Dermis microvascular lymphatic vessel endothelial cell (primary cell): ENCODE results near the gene DENND5B. TPM values are rescaled to one million over a fixed set of nuclear protein-coding genes. Genes with fewer than 3 reads are reported as not detected.
"Not testable (repeated sequence)": the region's sequence is repeated elsewhere in the genome, so short reads cannot be mapped to it uniquely, and the experiment has no call there.

Experiments
- DNase-seq, 2 donors: peaks; one replicate each; pipeline versions ENCODE4 v3.0.0 to v3.0.0-alpha.2; 2010; ENCODE audit warnings: low read depth in 2 of 2
- total RNA-seq: library from RNA; depleted of rRNA; stranded (reverse); fragments of >200 nt; gene quantifications from 2 replicates; pipeline ENCODE4 v1.2.1, GENCODE V29; 2014

Gene DENND5B
- total RNA-seq: 5.9 and 8.9 TPM in 2 replicates

GRCh38 chr12:31590642-31591379, at the start of gene DENND5B:
DENND5B (minus strand) TSS chr12:31591136; CDS start chr12:31590832, 304 bp downstream.
- DNase-seq: peak in 1 of 2 donors; percentile 84

GRCh38 chr12:31634620-31635019, 43.7 kb upstream of the DENND5B start:
- DNase-seq: no peak

GRCh38 chr12:31633464-31633863, 42.5 kb upstream of the DENND5B start:
- DNase-seq: no peak

GRCh38 chr12:31631809-31632208, 40.9 kb upstream of the DENND5B start:
- DNase-seq: no peak

- DNase-seq: no peak
Measured at GRCh38 chr12:31631023-31631724, 40.2 kb upstream of the DENND5B start.

- DNase-seq: peak in 1 of 2 donors; percentile 49
Measured at GRCh38 chr12:31629756-31630732, 39.1 kb upstream of the DENND5B start.

- no peak for DNase-seq
Measured at GRCh38 chr12:31627456-31628054, 36.6 kb upstream of the DENND5B start.

- no peak for DNase-seq
Measured at GRCh38 chr12:31626270-31626995, 35.5 kb upstream of the DENND5B start.

GRCh38 chr12:31622038-31622437, 31.1 kb upstream of the DENND5B start:
- no peak for DNase-seq

GRCh38 chr12:31620311-31620710, 29.4 kb upstream of the DENND5B start:
- DNase-seq: no peak

- DNase-seq: no peak
Measured at GRCh38 chr12:31618228-31619025, 27.5 kb upstream of the DENND5B start.

- DNase-seq: no peak
Measured at GRCh38 chr12:31612819-31613218, 21.9 kb upstream of the DENND5B start.

GRCh38 chr12:31608299-31608698, 17.4 kb upstream of the DENND5B start:
- DNase-seq: not testable (repeated sequence)

- DNase-seq: no peak
Measured at GRCh38 chr12:31605531-31605930, 14.6 kb upstream of the DENND5B start.

- no peak for DNase-seq
Measured at GRCh38 chr12:31603546-31604009, 12.6 kb upstream of the DENND5B start.

GRCh38 chr12:31600750-31601149, 9.8 kb upstream of the DENND5B start:
- DNase-seq: peak in 1 of 2 donors; percentile 68

GRCh38 chr12:31600252-31600651, 9.3 kb upstream of the DENND5B start:
- DNase-seq: peak in 1 of 2 donors; percentile 9

GRCh38 chr12:31599053-31599452, 8.1 kb upstream of the DENND5B start:
- DNase-seq: no peak

- no peak for DNase-seq
Measured at GRCh38 chr12:31597066-31597465, 6.1 kb upstream of the DENND5B start.

GRCh38 chr12:31594681-31595080, 3.7 kb upstream of the DENND5B start:
- no peak for DNase-seq
